GM12801 (cell line): ENCODE data around the gene GALNTL6.

Source experiments
- CTCF ChIP-seq: IDR thresholded peaks from one replicate; pipeline ENCODE4 v1.5.1; 2011; ENCODE audit warnings: control low read depth; ENCODE audit not compliant: insufficient read length; ENCODE audit errors: extremely low read depth

Gene GALNTL6

DNA sequence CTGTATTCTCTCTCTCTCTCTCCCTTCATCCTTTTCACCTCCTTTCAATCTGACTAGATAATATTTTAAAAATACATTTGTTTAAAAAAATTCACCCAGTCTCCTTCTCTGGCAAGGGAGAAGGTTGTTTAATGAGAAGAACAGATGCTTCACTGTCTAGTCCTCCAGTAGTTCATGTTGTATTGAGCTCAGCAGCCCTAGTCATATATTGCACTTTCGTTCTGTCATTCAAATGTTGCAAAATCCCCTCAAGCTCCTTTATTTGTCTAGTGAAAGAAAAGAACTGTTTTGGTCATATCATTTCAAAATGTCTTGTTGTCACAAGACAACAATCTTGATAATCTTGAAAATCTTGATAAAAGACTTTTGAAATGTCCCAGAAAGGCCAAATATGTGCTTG, 248.0 kb downstream of the GALNTL6 start:
- TF ChIP-seq CTCF: no peak

- TF ChIP-seq CTCF: no peak
Observed at GRCh38 chr4:172068506-172068905, 255.3 kb downstream of the GALNTL6 start.

GRCh38 chr4:172073590-172073989, 260.4 kb downstream of the GALNTL6 start:
- no peak for TF ChIP-seq CTCF

DNA sequence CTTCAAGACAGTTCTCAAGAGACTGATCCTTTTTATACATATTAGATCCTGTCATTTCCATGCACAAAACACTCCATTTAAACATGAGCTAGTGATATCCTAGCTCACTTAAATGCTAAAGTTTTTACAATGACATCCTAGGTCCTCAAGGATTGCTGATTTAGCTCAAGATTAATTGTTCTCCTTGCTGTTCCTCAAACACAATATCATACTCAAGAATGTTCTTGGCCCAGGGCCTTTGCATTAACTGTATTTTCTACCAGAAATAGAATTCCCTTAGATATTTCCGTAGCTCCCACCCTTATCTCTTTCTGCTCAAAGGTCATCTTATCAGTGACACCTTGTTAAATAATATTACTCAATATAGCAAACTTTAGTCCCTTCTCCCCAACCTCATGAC, 270.1 kb downstream of the GALNTL6 start:
- no peak for TF ChIP-seq CTCF

- TF ChIP-seq CTCF: no peak
Observed at GRCh38 chr4:172088556-172088955, 275.4 kb downstream of the GALNTL6 start.

- no peak for TF ChIP-seq CTCF
Observed at GRCh38 chr4:172095161-172095560, 282.0 kb downstream of the GALNTL6 start.

GRCh38 chr4:172096786-172097185, 283.6 kb downstream of the GALNTL6 start:
- no peak for TF ChIP-seq CTCF

DNA sequence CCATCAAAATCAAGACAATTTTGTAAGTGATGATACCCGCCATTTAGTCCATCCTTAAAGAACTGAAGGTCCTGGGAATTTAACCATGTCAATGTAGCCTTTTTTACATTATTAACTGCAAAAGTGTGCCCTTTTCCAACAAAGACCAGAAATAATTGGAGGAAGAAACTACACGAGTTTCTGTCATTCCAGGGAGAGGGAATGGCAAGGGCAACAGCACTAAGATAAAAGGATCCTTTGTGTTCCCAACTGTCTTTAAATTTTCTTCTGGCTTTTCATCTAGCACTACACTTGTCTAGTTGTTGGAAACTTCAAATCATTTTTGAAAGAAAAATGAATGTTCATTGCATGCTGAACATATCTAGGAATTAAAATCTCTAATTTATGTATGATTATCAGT, 286.2 kb downstream of the GALNTL6 start:
- TF ChIP-seq CTCF: no peak
